CD4-positive, alpha-beta T cell treated with Interleukin-6 for 4 hours (primary cell): ENCODE measurements around the gene CEP170B.
A peak's percentile ranks its signal among the peaks of the same experiment; 100 is the strongest.
"Not testable (repeated sequence)": the region's sequence is repeated elsewhere in the genome, so short reads cannot be mapped to it uniquely, and the experiment has no call there.

ENCODE experiments used
- DNase-seq: peaks from one replicate; pipeline ENCODE4 v3.0.0-alpha.2; 2020; ENCODE audit warnings: mixed read lengths

The CEP170B gene

GRCh38 chr14:104844306-104845032, 20.6 kb upstream of the CEP170B start:
- no peak for DNase-seq

- DNase-seq: no peak
Observed at GRCh38 chr14:104845033-104845666, 19.9 kb upstream of the CEP170B start.

- DNase-seq: no peak
Observed at GRCh38 chr14:104845834-104846441, 19.1 kb upstream of the CEP170B start.

GRCh38 chr14:104852280-104852663, 12.8 kb upstream of the CEP170B start:
- DNase-seq: no peak

GRCh38 chr14:104855532-104856090, 9.5 kb upstream of the CEP170B start:
- DNase-seq: no peak

- no peak for DNase-seq
Observed at GRCh38 chr14:104856157-104856868, 8.8 kb upstream of the CEP170B start.

- DNase-seq: no peak
Observed at GRCh38 chr14:104856869-104857860, 7.9 kb upstream of the CEP170B start.

- not testable (repeated sequence) for DNase-seq
Observed at GRCh38 chr14:104857931-104858330, 7.1 kb upstream of the CEP170B start.

- DNase-seq: no peak
Observed at GRCh38 chr14:104858811-104859426, 6.1 kb upstream of the CEP170B start.

GRCh38 chr14:104859900-104860299, 5.2 kb upstream of the CEP170B start:
- no peak for DNase-seq

- no peak for DNase-seq
Observed at GRCh38 chr14:104860414-104860813, 4.7 kb upstream of the CEP170B start.

GRCh38 chr14:104863131-104863862, 1.8 kb upstream of the CEP170B start:
- no peak for DNase-seq

GRCh38 chr14:104863923-104864266, 1.2 kb upstream of the CEP170B start:
- no peak for DNase-seq

- DNase-seq: no peak
Observed at GRCh38 chr14:104864267-104865080, 594 bp upstream of the CEP170B start.

GRCh38 chr14:104865631-104866441, 768 bp downstream of the CEP170B start:
- DNase-seq: peak; percentile 47

GRCh38 chr14:104866451-104867370, 1.6 kb downstream of the CEP170B start:
- no peak for DNase-seq

- no peak for DNase-seq
Observed at GRCh38 chr14:104867371-104868059, 2.4 kb downstream of the CEP170B start.
